ENCODE results near the gene SEMA6A. TPM values are rescaled to one million over a fixed set of nuclear protein-coding genes. Genes with fewer than 3 reads are reported as not detected.

SEMA6A gene
- polyA plus RNA-seq, 2 of the 4 experiments (the other 2 are of a cell fraction) = 0.01 TPM; not detected in 1

DNA sequence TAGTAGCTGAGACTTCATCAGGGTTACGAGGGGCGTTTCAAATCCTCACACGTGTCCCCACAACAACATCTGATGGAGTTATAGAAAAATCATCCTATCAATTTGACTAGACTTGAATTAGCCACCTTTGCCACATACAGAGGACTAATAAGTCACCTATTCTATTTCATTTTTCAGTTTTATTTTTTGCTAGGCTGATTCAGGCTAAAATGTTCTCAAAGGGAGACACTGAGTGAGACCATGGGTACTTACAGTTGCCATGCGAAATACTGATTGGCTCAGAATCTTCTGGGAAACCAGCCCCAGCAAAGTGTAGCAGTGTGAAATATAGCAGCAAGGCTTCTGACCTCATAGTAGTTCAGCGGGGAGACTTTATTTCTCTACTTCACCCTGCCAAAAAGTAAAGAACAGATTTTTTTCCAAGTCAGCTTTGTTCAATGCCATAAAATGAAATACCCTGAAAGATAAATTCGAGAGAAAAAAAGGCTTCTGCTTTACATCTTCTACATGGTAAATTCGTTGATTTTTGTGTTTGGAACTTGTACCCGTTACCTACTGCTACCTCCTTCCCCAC, 69.9 kb downstream of the SEMA6A start:
- ChIA-PET CTCF (no interaction called here), POLR2A (no interaction called here)
- TF ChIP-seq ZNF302 (CRISPR knock-in tag; IDR thresholded peaks at IDR 0.05) (no peak), FOSB (CRISPR knock-in tag; IDR thresholded peaks at IDR 0.05) (no peak), TP53 (CRISPR knock-in tag; IDR thresholded peaks at IDR 0.05) (no peak), CHD4 (IDR thresholded peaks at IDR 0.05; ENCODE audit: borderline replicate concordance) (no peak), KDM1A (IDR thresholded peaks at IDR 0.05; ENCODE audit: low read depth) (no peak), FOSL2 (IDR thresholded peaks at IDR 0.05) (no peak), FOSL2 (CRISPR knock-in tag; IDR thresholded peaks at IDR 0.05) (no peak)
- no peak overlapping the region for H3K4me3 ChIP-seq
- no peak for FAIRE-seq
- H3K4me2 ChIP-seq = no peak overlapping the region
- H3K9me3 ChIP-seq = no peaks in the 10 kb centered on the region
- WGBS (ENCODE audit: missing lambda C conversion rate) = 27% methylated on average over 8 of the region's 8 CpGs
- no peak for DNase-seq (ENCODE audit: low read depth in 1 of 2, low spot score in 1 of 2)
- H3K27ac ChIP-seq = no peak overlapping the region
- H3K4me1 ChIP-seq = no peaks in the 10 kb centered on the region
- ATAC-seq = no peak

GRCh38 chr5:116502616-116503015, 72.0 kb downstream of the SEMA6A start:
- no peak overlapping the region for H3K4me2 ChIP-seq
- WGBS (ENCODE audit: missing lambda C conversion rate) = 30% methylated on average over 2 of the region's 3 CpGs
- H3K9me3 ChIP-seq = no peaks in the 10 kb centered on the region
- ATAC-seq (no peak), DNase-seq (ENCODE audit: low read depth in 1 of 2, low spot score in 1 of 2) (no peak), FAIRE-seq (no peak)
- TF ChIP-seq KDM1A (IDR thresholded peaks at IDR 0.05; ENCODE audit: low read depth) (no peak), GATA3 (IDR thresholded peaks at IDR 0.05; ENCODE audit: borderline replicate concordance) (no peak), EP300 (IDR thresholded peaks at IDR 0.05) (no peak), RARB (CRISPR knock-in tag; IDR thresholded peaks at IDR 0.05) (no peak), MAZ (IDR thresholded peaks at IDR 0.05; ENCODE audit: borderline replicate concordance, low read depth, low read length) (no peak), HDAC2 (IDR thresholded peaks at IDR 0.05) (no peak), POLR2A (IDR thresholded peaks at IDR 0.05; ENCODE audit: low read length) (no peak), PBX3 (IDR thresholded peaks at IDR 0.05) (no peak), MYC (IDR thresholded peaks at IDR 0.05; ENCODE audit: borderline replicate concordance, low read length) (no peak), NR3C1 (IDR thresholded peaks at IDR 0.05) (no peak), RCOR1 (IDR thresholded peaks at IDR 0.05; ENCODE audit: low read depth, low read length) (no peak), ELK1 (IDR thresholded peaks at IDR 0.05; ENCODE audit: low read depth, low read length) (no peak), TFCP2L1 (CRISPR knock-in tag; IDR thresholded peaks at IDR 0.05) (no peak), HEYL (CRISPR knock-in tag; IDR thresholded peaks at IDR 0.05) (no peak), CHD4 (IDR thresholded peaks at IDR 0.05; ENCODE audit: borderline replicate concordance) (no peak), JUNB (IDR thresholded peaks at IDR 0.05) (no peak)
- TF ChIP-seq, protein P1, sequence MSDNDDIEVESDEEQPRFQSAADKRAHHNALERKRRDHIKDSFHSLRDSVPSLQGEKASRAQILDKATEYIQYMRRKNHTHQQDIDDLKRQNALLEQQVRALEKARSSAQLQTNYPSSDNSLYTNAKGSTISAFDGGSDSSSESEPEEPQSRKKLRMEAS (IDR thresholded peaks at IDR 0.05) = no peak
- TF ChIP-seq, protein P2, sequence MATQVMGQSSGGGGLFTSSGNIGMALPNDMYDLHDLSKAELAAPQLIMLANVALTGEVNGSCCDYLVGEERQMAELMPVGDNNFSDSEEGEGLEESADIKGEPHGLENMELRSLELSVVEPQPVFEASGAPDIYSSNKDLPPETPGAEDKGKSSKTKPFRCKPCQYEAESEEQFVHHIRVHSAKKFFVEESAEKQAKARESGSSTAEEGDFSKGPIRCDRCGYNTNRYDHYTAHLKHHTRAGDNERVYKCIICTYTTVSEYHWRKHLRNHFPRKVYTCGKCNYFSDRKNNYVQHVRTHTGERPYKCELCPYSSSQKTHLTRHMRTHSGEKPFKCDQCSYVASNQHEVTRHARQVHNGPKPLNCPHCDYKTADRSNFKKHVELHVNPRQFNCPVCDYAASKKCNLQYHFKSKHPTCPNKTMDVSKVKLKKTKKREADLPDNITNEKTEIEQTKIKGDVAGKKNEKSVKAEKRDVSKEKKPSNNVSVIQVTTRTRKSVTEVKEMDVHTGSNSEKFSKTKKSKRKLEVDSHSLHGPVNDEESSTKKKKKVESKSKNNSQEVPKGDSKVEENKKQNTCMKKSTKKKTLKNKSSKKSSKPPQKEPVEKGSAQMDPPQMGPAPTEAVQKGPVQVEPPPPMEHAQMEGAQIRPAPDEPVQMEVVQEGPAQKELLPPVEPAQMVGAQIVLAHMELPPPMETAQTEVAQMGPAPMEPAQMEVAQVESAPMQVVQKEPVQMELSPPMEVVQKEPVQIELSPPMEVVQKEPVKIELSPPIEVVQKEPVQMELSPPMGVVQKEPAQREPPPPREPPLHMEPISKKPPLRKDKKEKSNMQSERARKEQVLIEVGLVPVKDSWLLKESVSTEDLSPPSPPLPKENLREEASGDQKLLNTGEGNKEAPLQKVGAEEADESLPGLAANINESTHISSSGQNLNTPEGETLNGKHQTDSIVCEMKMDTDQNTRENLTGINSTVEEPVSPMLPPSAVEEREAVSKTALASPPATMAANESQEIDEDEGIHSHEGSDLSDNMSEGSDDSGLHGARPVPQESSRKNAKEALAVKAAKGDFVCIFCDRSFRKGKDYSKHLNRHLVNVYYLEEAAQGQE (IDR thresholded peaks at IDR 0.05) = no peak
- TF ChIP-seq, protein P3, sequence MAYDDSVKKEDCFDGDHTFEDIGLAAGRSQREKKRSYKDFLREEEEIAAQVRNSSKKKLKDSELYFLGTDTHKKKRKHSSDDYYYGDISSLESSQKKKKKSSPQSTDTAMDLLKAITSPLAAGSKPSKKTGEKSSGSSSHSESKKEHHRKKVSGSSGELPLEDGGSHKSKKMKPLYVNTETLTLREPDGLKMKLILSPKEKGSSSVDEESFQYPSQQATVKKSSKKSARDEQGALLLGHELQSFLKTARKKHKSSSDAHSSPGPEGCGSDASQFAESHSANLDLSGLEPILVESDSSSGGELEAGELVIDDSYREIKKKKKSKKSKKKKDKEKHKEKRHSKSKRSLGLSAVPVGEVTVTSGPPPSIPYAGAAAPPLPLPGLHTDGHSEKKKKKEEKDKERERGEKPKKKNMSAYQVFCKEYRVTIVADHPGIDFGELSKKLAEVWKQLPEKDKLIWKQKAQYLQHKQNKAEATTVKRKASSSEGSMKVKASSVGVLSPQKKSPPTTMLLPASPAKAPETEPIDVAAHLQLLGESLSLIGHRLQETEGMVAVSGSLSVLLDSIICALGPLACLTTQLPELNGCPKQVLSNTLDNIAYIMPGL (CRISPR knock-in tag; IDR thresholded peaks at IDR 0.05; ENCODE audit: borderline replicate concordance) = no peak
- TF ChIP-seq, protein P4, sequence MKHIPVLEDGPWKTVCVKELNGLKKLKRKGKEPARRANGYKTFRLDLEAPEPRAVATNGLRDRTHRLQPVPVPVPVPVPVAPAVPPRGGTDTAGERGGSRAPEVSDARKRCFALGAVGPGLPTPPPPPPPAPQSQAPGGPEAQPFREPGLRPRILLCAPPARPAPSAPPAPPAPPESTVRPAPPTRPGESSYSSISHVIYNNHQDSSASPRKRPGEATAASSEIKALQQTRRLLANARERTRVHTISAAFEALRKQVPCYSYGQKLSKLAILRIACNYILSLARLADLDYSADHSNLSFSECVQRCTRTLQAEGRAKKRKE (CRISPR knock-in tag; IDR thresholded peaks at IDR 0.05; ENCODE audit: low read depth) = no peak
- CTCF ChIA-PET = no interaction called here
- no peak overlapping the region for H3K27ac ChIP-seq
- H3K4me3 ChIP-seq = no peak overlapping the region
- POLR2A ChIA-PET = no interaction called here
- no peaks in the 10 kb centered on the region for H3K4me1 ChIP-seq

Measured in A549 (cell line).